ENCODE measurements around the gene UCN. TPM values are rescaled to one million over a fixed set of nuclear protein-coding genes. Genes with fewer than 3 reads are reported as not detected.

UCN gene
- total and polyA plus RNA-seq, 4 donors, result 0.25 to 0.83 (median 0.42) TPM; not detected in 1

DNA sequence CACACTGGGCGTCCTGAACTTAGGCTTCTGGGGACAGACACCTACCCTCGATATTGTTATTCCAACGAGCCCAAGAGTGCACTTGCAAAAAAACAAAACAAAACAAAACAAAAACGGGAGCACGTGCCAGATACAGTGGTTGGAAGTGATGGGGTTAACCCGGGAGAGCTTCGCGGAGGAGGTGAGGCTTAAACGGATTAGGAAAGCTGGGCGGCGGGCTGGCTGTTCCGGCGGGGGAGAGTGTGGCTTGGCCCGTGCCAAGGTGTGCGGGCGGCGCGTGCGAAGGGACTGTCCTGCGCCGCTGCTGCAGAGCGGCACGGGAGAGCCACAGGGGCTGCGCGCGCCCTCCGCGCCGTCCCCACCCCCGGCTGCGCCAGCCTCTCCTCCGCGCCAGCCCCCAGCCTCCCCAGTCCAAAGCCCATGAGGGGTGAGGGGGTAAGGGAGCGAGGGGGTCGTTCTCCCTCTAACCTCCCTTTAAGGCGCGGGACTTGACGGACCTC, 43.9 kb downstream of the UCN start:
- 3% methylated on average over 38 of the region's 38 CpGs for WGBS
- DNase-seq (ENCODE audit: low spot score), result no peak
- Histone ChIP-seq H3K27ac (ENCODE audit: low read depth in 1 of 2, low read length in 2 of 2) (no peak overlapping the region), H3K4me1 (ENCODE audit: control insufficient read depth in 4 of 4, insufficient read depth in 4 of 4, low read length in 3 of 4) (peaks cover 10 to 35% (median 22%) of the 10 kb centered on the region in 4 donors), H3K36me3 (ENCODE audit: control insufficient read depth in 4 of 4, insufficient read depth in 3 of 4, low read depth in 1 of 4, low read length in 3 of 4) (no peaks in the 10 kb centered on the region), H3K4me3 (ENCODE audit: low read depth in 1 of 3, low read length in 3 of 3) (peak overlapping the region in 1 of 3 donors; percentile 25), H3K9ac (ENCODE audit: low read depth in 1 of 2, low read length in 2 of 2) (no peak overlapping the region), H3K27me3 (ENCODE audit: control insufficient read depth in 4 of 4, insufficient read depth in 4 of 4, low read length in 3 of 4) (peaks cover 0 to 22% (median 4%) of the 10 kb centered on the region in 4 donors), H3K9me3 (ENCODE audit: control insufficient read depth in 4 of 4, low read length in 3 of 4) (no peaks in the 10 kb centered on the region)
- TF ChIP-seq, protein P1, sequence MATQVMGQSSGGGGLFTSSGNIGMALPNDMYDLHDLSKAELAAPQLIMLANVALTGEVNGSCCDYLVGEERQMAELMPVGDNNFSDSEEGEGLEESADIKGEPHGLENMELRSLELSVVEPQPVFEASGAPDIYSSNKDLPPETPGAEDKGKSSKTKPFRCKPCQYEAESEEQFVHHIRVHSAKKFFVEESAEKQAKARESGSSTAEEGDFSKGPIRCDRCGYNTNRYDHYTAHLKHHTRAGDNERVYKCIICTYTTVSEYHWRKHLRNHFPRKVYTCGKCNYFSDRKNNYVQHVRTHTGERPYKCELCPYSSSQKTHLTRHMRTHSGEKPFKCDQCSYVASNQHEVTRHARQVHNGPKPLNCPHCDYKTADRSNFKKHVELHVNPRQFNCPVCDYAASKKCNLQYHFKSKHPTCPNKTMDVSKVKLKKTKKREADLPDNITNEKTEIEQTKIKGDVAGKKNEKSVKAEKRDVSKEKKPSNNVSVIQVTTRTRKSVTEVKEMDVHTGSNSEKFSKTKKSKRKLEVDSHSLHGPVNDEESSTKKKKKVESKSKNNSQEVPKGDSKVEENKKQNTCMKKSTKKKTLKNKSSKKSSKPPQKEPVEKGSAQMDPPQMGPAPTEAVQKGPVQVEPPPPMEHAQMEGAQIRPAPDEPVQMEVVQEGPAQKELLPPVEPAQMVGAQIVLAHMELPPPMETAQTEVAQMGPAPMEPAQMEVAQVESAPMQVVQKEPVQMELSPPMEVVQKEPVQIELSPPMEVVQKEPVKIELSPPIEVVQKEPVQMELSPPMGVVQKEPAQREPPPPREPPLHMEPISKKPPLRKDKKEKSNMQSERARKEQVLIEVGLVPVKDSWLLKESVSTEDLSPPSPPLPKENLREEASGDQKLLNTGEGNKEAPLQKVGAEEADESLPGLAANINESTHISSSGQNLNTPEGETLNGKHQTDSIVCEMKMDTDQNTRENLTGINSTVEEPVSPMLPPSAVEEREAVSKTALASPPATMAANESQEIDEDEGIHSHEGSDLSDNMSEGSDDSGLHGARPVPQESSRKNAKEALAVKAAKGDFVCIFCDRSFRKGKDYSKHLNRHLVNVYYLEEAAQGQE (IDR thresholded peaks at IDR 0.05), result no peak
- TF ChIP-seq RAD21 (IDR thresholded peaks at IDR 0.05) (no peak), JUND (IDR thresholded peaks at IDR 0.05) (no peak), GABPA (IDR thresholded peaks at IDR 0.05 in 1 of 2, conservative IDR thresholded peaks at IDR 0.05 in 1 of 2) (no peak), HNF4A (conservative IDR thresholded peaks at IDR 0.05) (no peak), EGR1 (IDR thresholded peaks at IDR 0.05; ENCODE audit: low read depth in 2 of 2) (no peak), YY1 (IDR thresholded peaks at IDR 0.05) (no peak), FOXA2 (IDR thresholded peaks at IDR 0.05) (no peak), FOXA1 (IDR thresholded peaks at IDR 0.05) (no peak), SP1 (IDR thresholded peaks at IDR 0.05) (no peak), TAF1 (conservative IDR thresholded peaks at IDR 0.05) (no peak), NR2F2 (IDR thresholded peaks at IDR 0.05) (no peak)
- TF ChIP-seq, protein P2, sequence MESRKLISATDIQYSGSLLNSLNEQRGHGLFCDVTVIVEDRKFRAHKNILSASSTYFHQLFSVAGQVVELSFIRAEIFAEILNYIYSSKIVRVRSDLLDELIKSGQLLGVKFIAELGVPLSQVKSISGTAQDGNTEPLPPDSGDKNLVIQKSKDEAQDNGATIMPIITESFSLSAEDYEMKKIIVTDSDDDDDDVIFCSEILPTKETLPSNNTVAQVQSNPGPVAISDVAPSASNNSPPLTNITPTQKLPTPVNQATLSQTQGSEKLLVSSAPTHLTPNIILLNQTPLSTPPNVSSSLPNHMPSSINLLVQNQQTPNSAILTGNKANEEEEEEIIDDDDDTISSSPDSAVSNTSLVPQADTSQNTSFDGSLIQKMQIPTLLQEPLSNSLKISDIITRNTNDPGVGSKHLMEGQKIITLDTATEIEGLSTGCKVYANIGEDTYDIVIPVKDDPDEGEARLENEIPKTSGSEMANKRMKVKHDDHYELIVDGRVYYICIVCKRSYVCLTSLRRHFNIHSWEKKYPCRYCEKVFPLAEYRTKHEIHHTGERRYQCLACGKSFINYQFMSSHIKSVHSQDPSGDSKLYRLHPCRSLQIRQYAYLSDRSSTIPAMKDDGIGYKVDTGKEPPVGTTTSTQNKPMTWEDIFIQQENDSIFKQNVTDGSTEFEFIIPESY (IDR thresholded peaks at IDR 0.05), result no peak
- TF ChIP-seq, protein P3, sequence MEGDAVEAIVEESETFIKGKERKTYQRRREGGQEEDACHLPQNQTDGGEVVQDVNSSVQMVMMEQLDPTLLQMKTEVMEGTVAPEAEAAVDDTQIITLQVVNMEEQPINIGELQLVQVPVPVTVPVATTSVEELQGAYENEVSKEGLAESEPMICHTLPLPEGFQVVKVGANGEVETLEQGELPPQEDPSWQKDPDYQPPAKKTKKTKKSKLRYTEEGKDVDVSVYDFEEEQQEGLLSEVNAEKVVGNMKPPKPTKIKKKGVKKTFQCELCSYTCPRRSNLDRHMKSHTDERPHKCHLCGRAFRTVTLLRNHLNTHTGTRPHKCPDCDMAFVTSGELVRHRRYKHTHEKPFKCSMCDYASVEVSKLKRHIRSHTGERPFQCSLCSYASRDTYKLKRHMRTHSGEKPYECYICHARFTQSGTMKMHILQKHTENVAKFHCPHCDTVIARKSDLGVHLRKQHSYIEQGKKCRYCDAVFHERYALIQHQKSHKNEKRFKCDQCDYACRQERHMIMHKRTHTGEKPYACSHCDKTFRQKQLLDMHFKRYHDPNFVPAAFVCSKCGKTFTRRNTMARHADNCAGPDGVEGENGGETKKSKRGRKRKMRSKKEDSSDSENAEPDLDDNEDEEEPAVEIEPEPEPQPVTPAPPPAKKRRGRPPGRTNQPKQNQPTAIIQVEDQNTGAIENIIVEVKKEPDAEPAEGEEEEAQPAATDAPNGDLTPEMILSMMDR (IDR thresholded peaks at IDR 0.05; ENCODE audit: low read depth, low read length, missing input control), result no peak
- TF ChIP-seq, protein P4, sequence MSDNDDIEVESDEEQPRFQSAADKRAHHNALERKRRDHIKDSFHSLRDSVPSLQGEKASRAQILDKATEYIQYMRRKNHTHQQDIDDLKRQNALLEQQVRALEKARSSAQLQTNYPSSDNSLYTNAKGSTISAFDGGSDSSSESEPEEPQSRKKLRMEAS (IDR thresholded peaks at IDR 0.05), result no peak

All from liver (tissue), 9 donors.